Kidney (tissue), 14 donors: ENCODE data around the gene USP6NL. TPM values are rescaled to one million over a fixed set of nuclear protein-coding genes. Genes with fewer than 3 reads are reported as not detected.

Experiments used
- DNase-seq, 5 donors: peaks; one replicate each; pipeline ENCODE4 v3.0.0-alpha.2; 2013 to 2020
- FAIRE-seq: peaks from 2 replicates; lab custom pipeline; 2012; peaks lifted over from hg19 to GRCh38; lab: Jason Lieb, UNC
- H3K27ac ChIP-seq, 2 donors: one replicate each; pipeline ENCODE4 v1.7.0; 2013; ENCODE audit warnings: low read depth in 2 of 2, low read length in 2 of 2, inconsistent platforms in 1 of 2
- H3K27me3 ChIP-seq: one replicate; pipeline ENCODE4 v1.7.1; 2013; ENCODE audit warnings: low read length, inconsistent platforms; ENCODE audit not compliant: control insufficient read depth, insufficient read depth
- H3K36me3 ChIP-seq, 3 donors: one replicate each; pipeline versions ENCODE4 v1.7.0 to v1.7.1; 2013; ENCODE audit warnings: low read length in 3 of 3, control low read depth in 1 of 3, inconsistent platforms in 1 of 3; ENCODE audit not compliant: insufficient read depth in 3 of 3, control insufficient read depth in 2 of 3
- H3K4me1 ChIP-seq, 3 donors: one replicate each; pipeline versions ENCODE4 v1.7.0 to v1.7.1; 2013; ENCODE audit warnings: low read length in 3 of 3, inconsistent platforms in 1 of 3, low read depth in 1 of 3; ENCODE audit not compliant: control insufficient read depth in 2 of 3, insufficient read depth in 2 of 3
- H3K4me3 ChIP-seq, 3 donors: one replicate each; pipeline versions ENCODE4 v1.7.0 to v1.8.1; 2013; ENCODE audit warnings: low read length in 3 of 3, control low read depth in 1 of 3, inconsistent platforms in 1 of 3
- H3K9ac ChIP-seq, 3 donors: one replicate each; pipeline versions ENCODE4 v1.7.0 to v1.7.1; 2013; ENCODE audit warnings: low read length in 3 of 3, control low read depth in 1 of 3, inconsistent platforms in 1 of 3
- H3K9me3 ChIP-seq, 3 donors: one replicate each; pipeline versions ENCODE4 v1.7.0 to v1.7.1; 2013; ENCODE audit warnings: low read length in 3 of 3, control low read depth in 1 of 3, inconsistent platforms in 1 of 3; ENCODE audit not compliant: control insufficient read depth in 2 of 3, insufficient read depth in 1 of 3
- CTCF ChIP-seq: IDR thresholded peaks from 3 replicates; pipeline ENCODE4 v1.5.1; 2012; ENCODE audit warnings: mild to moderate bottlenecking, moderate library complexity, borderline replicate concordance; ENCODE audit not compliant: insufficient read depth; ENCODE audit errors: extremely low read depth
- intact Hi-C: fragments of 100-400 bp; cut with DNase I; formaldehyde crosslinking; loops from one replicate; pipeline ENCODE4 v1.11.1; 2022
- polyA plus RNA-seq: library from polyadenylated mRNA; stranded (reverse); fragments of 350-450 nt; fragmentation: Illumina TruSeq; extraction: RNeasy Lipid Tissue Mini Kit (QIAGEN cat#74804); gene quantifications from one replicate; pipeline ENCODE4 v1.2.3, GENCODE V29; 2014; ENCODE audit warnings: low read depth, low replicate concordance; ENCODE audit not compliant: insufficient read depth
- total RNA-seq: library from RNA; stranded (reverse); fragmentation: NEBNext Ultra II Directional; extraction: Animal tissue kit (Norgen Biotek cat#: 25700); gene quantifications from one replicate; pipeline ENCODE4 v1.2.1, GENCODE V29; 2021
- donor health status: control.
- donor health status: control.
- donor health status: control.
- donor health status: control.
- donor health status: control.
- donor health status: DM: yes; HTN: yes; CAD: no.
- donor health status: Normal renal cell carcinoma (clear cell type).

The USP6NL gene
- total and polyA plus RNA-seq, 2 donors from 2014 or later = 4.5 to 17.7 TPM

- H3K9me3 ChIP-seq = no peaks in the 10 kb centered on the region
- no peak overlapping the region for H3K4me3 ChIP-seq
- no peak for DNase-seq
- H3K27me3 ChIP-seq = no peaks in the 10 kb centered on the region
- no peak overlapping the region for H3K9ac ChIP-seq
- intact Hi-C loops = no loop called here
- H3K36me3 ChIP-seq = peaks cover 0 to 2% (median 0%) of the 10 kb centered on the region in 3 donors
- no peaks in the 10 kb centered on the region for H3K4me1 ChIP-seq
- FAIRE-seq = no peak
- no peak overlapping the region for H3K27ac ChIP-seq
- no peak for TF ChIP-seq CTCF
Observed at GRCh38 chr10:11506247-11506789, 105.1 kb downstream of the USP6NL start.

- no peak for FAIRE-seq
- no peak for DNase-seq
- peaks cover 0 to 5% (median 0%) of the 10 kb centered on the region in 3 donors for H3K36me3 ChIP-seq
- H3K27me3 ChIP-seq = no peaks in the 10 kb centered on the region
- H3K27ac ChIP-seq = no peak overlapping the region
- no peak overlapping the region for H3K9ac ChIP-seq
- no peak overlapping the region for H3K4me3 ChIP-seq
- no peak for TF ChIP-seq CTCF
- H3K9me3 ChIP-seq = no peaks in the 10 kb centered on the region
- H3K4me1 ChIP-seq = no peaks in the 10 kb centered on the region
- intact Hi-C loops = no loop called here
Observed at GRCh38 chr10:11505639-11506038, 105.8 kb downstream of the USP6NL start.

GRCh38 chr10:11504566-11505285 is 106.7 kb downstream of the USP6NL start:
- Histone ChIP-seq H3K9ac (no peak overlapping the region), H3K9me3 (no peaks in the 10 kb centered on the region), H3K36me3 (peaks cover 0 to 5% (median 0%) of the 10 kb centered on the region in 3 donors), H3K27ac (no peak overlapping the region), H3K4me1 (no peaks in the 10 kb centered on the region), H3K27me3 (no peaks in the 10 kb centered on the region), H3K4me3 (no peak overlapping the region)
- DNase-seq = no peak
- no peak for TF ChIP-seq CTCF
- intact Hi-C loops = no loop called here
- FAIRE-seq = no peak
